ENCODE data around the gene LMBRD1.

Gene LMBRD1

GRCh38 chr6:69631552-69632346 is 165.1 kb downstream of the LMBRD1 start:
- DNase-seq (ENCODE audit: low spot score) = no peak

- no peak for DNase-seq (ENCODE audit: low spot score)
These were observed 166.0 kb downstream of the LMBRD1 start for GRCh38 chr6:69630767-69631166.

DNA sequence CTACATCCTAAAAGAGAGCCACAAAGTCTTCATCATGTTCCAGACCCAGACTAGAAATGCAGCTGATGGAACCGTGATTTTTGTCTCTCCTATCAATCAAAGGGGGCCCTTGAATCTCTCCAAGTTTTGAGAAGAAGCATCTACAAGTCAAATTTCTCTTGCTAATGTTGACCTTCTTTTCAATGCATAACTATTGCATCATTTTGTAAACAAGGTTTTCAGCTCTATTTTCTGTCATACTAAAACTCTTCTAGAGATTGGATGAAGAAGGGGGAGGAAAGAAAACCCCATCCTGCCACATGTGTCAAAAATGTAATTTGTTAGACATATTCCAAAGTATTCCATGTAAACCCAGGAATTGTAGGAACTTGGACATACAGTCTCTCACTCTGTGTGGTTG is 169.2 kb downstream of the LMBRD1 start:
- no peak for DNase-seq (ENCODE audit: low spot score)

- no peak for DNase-seq (ENCODE audit: low spot score)
These were observed 171.9 kb downstream of the LMBRD1 start for GRCh38 chr6:69624944-69625343.

Measured in ecto neural progenitor cell (in vitro differentiated cells).